ENCODE results near the gene UVRAG. TPM values are rescaled to one million over a fixed set of nuclear protein-coding genes. Genes with fewer than 3 reads are reported as not detected.

The UVRAG gene
- total RNA-seq, 1 experiment from 2014 or later, result 52.7 TPM

DNA sequence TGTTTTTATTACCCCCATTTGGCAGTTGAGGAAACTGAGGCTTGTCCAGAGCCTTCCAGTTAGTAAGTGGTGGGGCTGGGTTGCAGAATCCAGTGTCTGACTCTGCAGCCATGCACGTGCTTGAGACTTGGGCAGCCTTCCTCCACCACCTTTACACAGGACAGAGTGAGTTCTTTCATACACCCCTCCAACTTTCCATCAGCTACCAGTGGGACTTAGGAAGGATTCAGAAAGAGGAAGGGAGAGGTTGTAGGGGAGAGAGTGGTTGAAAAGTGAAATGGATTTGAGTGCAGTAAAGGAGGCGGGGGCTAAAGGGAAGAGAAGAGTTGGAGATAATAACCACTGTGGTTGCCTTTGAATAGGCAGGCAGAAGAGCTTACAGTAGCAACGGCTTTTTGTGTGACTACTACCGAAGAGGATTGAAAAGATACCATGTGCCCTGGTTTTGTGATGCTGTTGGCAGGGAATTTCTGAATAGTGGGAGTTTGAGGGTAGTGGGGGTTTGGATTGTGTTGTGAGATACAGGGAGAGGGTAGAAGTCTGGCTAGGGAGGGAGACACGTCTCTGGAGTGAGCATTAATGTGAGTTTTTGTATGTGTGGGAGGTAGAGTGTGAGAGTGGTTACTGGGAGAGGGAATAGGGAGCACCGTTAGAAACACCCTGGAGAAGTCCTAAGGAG is 1.7 kb downstream of the UVRAG start:
- Histone ChIP-seq H3K4me2 (ENCODE audit: low read depth, low read length, poor library complexity, severe bottlenecking) (peak overlapping the region; percentile 80), H3K27me3 (ENCODE audit: low read length) (no peaks in the 10 kb centered on the region), H4K20me1 (ENCODE audit: insufficient read depth, low read depth, low read length) (no peaks in the 10 kb centered on the region), H2AFZ (ENCODE audit: low read length) (no peak overlapping the region), H3K4me3 (ENCODE audit: low read length) (peak overlapping the region; percentile 87), H3K9ac (ENCODE audit: low read length) (peak overlapping the region; percentile 94), H3K79me2 (ENCODE audit: low read length) (peaks cover 65% of the 10 kb centered on the region), H3K36me3 (ENCODE audit: insufficient read depth, low read length) (no peaks in the 10 kb centered on the region), H3K9me2 (replicated peaks; ENCODE audit: insufficient read depth, low read length) (no peaks in the 10 kb centered on the region), H3K9me3 (ENCODE audit: low read length) (no peaks in the 10 kb centered on the region), H3K4me1 (ENCODE audit: low read length) (peaks cover 49% of the 10 kb centered on the region), H3K27ac (ENCODE audit: low read length) (peak overlapping the region; percentile 82)
- DNase-seq, result peak; percentile 72

DNA sequence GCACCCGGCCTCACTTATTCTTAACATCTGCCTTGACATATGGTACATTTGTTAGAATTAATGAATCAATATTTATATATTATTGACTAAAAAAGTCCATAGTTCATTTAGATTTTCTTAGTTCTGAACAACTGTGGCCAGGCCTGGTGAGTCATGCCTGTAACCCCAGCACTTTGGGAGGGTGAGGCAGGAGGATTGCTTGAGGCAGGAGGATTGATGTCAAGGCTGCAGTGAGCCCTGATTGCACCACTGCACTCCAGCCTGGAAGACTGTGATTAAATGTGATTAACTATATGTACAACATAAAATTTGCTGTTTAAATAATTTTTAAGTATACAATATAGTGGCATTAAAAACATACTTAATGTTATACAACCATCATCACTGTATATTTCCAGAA is 5.6 kb downstream of the UVRAG start:
- Histone ChIP-seq H3K36me3 (ENCODE audit: insufficient read depth, low read length) (peaks cover 12% of the 10 kb centered on the region; the same call in 1 of the 2 replicates), H3K27ac (ENCODE audit: low read length) (peak overlapping the region; percentile 41), H3K4me3 (ENCODE audit: low read length) (no peak overlapping the region), H3K27me3 (ENCODE audit: low read length) (no peaks in the 10 kb centered on the region), H3K4me1 (ENCODE audit: low read length) (peaks cover 73% of the 10 kb centered on the region), H3K9me3 (ENCODE audit: low read length) (no peaks in the 10 kb centered on the region), H3K9me2 (replicated peaks; ENCODE audit: insufficient read depth, low read length) (no peaks in the 10 kb centered on the region), H4K20me1 (ENCODE audit: insufficient read depth, low read depth, low read length) (no peaks in the 10 kb centered on the region), H2AFZ (ENCODE audit: low read length) (no peak overlapping the region), H3K9ac (ENCODE audit: low read length) (no peak overlapping the region), H3K79me2 (ENCODE audit: low read length) (peaks cover 96% of the 10 kb centered on the region), H3K4me2 (ENCODE audit: low read depth, low read length, poor library complexity, severe bottlenecking) (no peak overlapping the region)
- no peak for DNase-seq

DNA sequence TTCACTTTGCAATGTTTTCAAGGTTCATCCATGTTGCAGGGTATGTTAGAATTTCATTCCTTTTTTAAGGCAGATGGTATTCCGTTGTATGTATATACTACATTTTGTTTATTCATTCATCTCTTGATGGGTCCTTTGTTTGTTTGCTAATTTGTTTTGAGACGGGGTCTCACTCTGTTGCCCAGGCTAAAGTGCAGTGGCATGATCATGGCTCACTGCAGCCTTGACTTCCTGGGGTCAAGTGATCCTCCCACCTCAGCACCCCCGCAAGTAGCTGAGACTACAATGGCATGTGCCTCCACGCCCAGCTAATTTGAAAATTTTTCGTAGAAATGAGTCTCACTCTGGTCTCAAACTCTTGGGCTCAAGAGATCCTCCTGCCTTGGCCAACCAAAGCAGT is 6.2 kb downstream of the UVRAG start:
- Histone ChIP-seq H3K27ac (ENCODE audit: low read length) (peak overlapping the region; percentile 41), H4K20me1 (ENCODE audit: insufficient read depth, low read depth, low read length) (no peaks in the 10 kb centered on the region), H3K36me3 (ENCODE audit: insufficient read depth, low read length) (peaks cover 12% of the 10 kb centered on the region; the same call in 1 of the 2 replicates), H3K4me3 (ENCODE audit: low read length) (no peak overlapping the region), H3K4me1 (ENCODE audit: low read length) (peaks cover 76% of the 10 kb centered on the region), H2AFZ (ENCODE audit: low read length) (no peak overlapping the region), H3K27me3 (ENCODE audit: low read length) (no peaks in the 10 kb centered on the region), H3K9me2 (replicated peaks; ENCODE audit: insufficient read depth, low read length) (no peaks in the 10 kb centered on the region), H3K9ac (ENCODE audit: low read length) (no peak overlapping the region), H3K79me2 (ENCODE audit: low read length) (peaks cover 96% of the 10 kb centered on the region), H3K4me2 (ENCODE audit: low read depth, low read length, poor library complexity, severe bottlenecking) (no peak overlapping the region), H3K9me3 (ENCODE audit: low read length) (no peaks in the 10 kb centered on the region)
- DNase-seq, result no peak

DNA sequence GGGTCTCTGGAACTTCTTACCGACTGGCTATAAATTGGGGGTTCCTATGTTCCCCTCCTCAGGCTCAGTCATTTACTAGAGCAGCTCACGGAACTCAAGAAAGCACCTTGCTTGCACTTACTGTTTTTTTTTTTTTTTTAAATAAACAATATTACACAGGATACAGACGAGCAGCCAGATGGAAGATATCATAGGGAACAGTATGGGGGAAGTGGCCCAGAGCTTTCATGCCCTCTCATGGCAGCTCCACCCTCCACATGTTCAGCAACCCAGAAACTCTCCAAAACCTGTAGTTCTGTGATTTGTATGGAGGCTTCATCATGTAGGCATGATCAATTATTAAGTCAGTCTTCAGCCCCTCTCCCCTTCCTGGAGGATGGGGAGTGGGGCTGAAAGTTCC is 7.5 kb downstream of the UVRAG start:
- no peaks in the 10 kb centered on the region for H3K9me2 ChIP-seq (replicated peaks; ENCODE audit: insufficient read depth, low read length)
- no peak overlapping the region for H3K9ac ChIP-seq (ENCODE audit: low read length)
- no peak overlapping the region for H2AFZ ChIP-seq (ENCODE audit: low read length)
- H3K4me1 ChIP-seq (ENCODE audit: low read length), result peaks cover 76% of the 10 kb centered on the region
- no peaks in the 10 kb centered on the region for H3K27me3 ChIP-seq (ENCODE audit: low read length)
- no peaks in the 10 kb centered on the region for H4K20me1 ChIP-seq (ENCODE audit: insufficient read depth, low read depth, low read length)
- no peak overlapping the region for H3K4me2 ChIP-seq (ENCODE audit: low read depth, low read length, poor library complexity, severe bottlenecking)
- H3K79me2 ChIP-seq (ENCODE audit: low read length), result peaks cover 96% of the 10 kb centered on the region
- no peak for DNase-seq
- H3K36me3 ChIP-seq (ENCODE audit: insufficient read depth, low read length), result peaks cover 17% of the 10 kb centered on the region; the same call in 1 of the 2 replicates
- no peaks in the 10 kb centered on the region for H3K9me3 ChIP-seq (ENCODE audit: low read length)
- H3K27ac ChIP-seq (ENCODE audit: low read length), result peak overlapping the region; percentile 100
- H3K4me3 ChIP-seq (ENCODE audit: low read length), result no peak overlapping the region

DNA sequence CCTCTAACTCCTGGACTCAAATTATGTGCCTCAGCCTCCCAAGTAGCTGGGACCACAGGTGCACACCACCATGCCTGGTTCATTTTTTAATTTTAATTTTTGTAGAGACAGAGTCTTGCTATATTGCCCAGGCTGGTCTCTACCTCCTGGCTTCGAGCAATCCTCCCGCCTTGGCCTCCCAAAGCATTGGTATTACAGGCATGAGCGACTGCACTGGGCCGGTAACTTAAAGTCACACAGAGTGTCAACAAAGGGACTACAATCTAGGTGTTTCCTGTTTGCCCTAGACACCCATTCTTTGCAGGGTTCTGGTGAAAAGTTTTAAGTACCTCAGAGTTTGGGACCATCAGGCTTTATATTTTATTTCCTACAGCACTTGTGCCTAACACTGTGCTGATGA is 8.4 kb downstream of the UVRAG start:
- peak; percentile 58 for DNase-seq
- peak overlapping the region; percentile 58 for H3K4me3 ChIP-seq (ENCODE audit: low read length)
- H3K36me3 ChIP-seq (ENCODE audit: insufficient read depth, low read length), result peaks cover 17% of the 10 kb centered on the region; the same call in 1 of the 2 replicates

DNA sequence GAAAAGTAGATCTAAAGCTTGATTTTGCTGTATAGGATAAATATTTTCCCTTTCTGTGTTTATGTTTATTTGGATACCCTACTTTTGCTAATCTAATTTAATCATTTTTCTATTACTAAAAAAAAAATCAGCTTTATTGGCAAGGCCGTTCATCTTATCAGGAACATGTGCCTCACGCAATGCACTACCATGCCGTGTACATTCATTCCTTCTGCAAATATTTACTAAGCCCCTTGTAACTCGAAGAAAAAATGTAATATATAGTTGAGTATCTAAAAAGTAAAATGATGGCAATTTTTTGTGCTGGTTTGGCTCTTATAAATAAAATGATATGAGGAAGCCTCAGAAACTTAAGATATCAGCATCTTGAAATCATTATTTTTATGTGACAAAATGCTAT is 8.9 kb downstream of the UVRAG start:
- Histone ChIP-seq H3K27ac (ENCODE audit: low read length) (peak overlapping the region; percentile 100), H3K4me2 (ENCODE audit: low read depth, low read length, poor library complexity, severe bottlenecking) (peak overlapping the region; percentile 98), H3K4me3 (ENCODE audit: low read length) (peak overlapping the region; percentile 58), H3K9ac (ENCODE audit: low read length) (peak overlapping the region; percentile 61), H2AFZ (ENCODE audit: low read length) (no peak overlapping the region), H3K36me3 (ENCODE audit: insufficient read depth, low read length) (peaks cover 17% of the 10 kb centered on the region; the same call in 1 of the 2 replicates), H3K27me3 (ENCODE audit: low read length) (no peaks in the 10 kb centered on the region), H4K20me1 (ENCODE audit: insufficient read depth, low read depth, low read length) (peaks cover 1% of the 10 kb centered on the region; the same call in 1 of the 2 replicates), H3K79me2 (ENCODE audit: low read length) (peaks cover 94% of the 10 kb centered on the region), H3K4me1 (ENCODE audit: low read length) (peaks cover 62% of the 10 kb centered on the region), H3K9me2 (replicated peaks; ENCODE audit: insufficient read depth, low read length) (no peaks in the 10 kb centered on the region), H3K9me3 (ENCODE audit: low read length) (no peaks in the 10 kb centered on the region)
- peak; percentile 60 for DNase-seq

More for the DNA sequence above, 8.4 kb downstream of the UVRAG start:
- Histone ChIP-seq H4K20me1 (ENCODE audit: insufficient read depth, low read depth, low read length) (no peaks in the 10 kb centered on the region), H3K27me3 (ENCODE audit: low read length) (no peaks in the 10 kb centered on the region), H3K9me3 (ENCODE audit: low read length) (no peaks in the 10 kb centered on the region), H3K79me2 (ENCODE audit: low read length) (peaks cover 96% of the 10 kb centered on the region), H3K9me2 (replicated peaks; ENCODE audit: insufficient read depth, low read length) (no peaks in the 10 kb centered on the region), H3K27ac (ENCODE audit: low read length) (peak overlapping the region; percentile 100), H2AFZ (ENCODE audit: low read length) (no peak overlapping the region), H3K4me2 (ENCODE audit: low read depth, low read length, poor library complexity, severe bottlenecking) (peak overlapping the region; percentile 98), H3K9ac (ENCODE audit: low read length) (peak overlapping the region; percentile 61), H3K4me1 (ENCODE audit: low read length) (peaks cover 67% of the 10 kb centered on the region)

DNA sequence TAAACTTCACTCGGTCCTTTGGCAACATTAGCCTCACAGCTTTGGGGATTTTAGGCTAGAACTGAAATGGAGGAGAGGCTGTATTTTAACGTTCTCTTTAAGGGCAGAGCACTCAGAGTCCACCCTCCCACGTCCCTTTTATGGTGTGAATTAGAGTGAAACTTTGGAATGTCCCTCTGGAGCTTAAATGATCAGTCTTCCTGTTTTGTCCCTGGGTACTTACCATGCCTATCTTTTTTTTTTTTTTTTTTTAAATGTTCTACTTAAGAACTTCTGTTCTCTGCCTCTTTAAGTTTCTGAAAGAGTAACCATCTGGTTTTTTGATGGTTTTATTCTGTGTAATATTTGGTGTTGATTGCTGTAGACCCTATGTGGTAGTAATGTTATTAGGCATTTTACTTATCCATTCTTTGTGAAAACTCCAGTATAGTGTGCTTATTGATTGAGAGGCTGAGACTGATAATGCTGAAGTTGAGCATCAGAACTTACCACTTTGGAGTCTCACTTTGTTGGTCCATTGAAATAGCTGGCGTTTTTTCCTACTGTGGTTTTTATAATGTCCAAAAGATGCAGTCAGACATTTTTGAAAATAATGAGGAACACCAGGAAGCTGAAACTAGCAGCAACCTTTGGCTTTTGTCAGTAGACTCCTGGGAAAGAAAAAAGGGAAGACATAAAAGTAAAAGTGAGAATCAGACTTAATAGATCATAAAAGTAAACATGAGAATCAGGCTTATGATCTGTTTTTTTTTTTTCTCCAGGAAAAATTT is 11.6 kb downstream of the UVRAG start:
- Histone ChIP-seq H3K27me3 (ENCODE audit: low read length) (no peaks in the 10 kb centered on the region), H3K4me1 (ENCODE audit: low read length) (peaks cover 52% of the 10 kb centered on the region), H3K27ac (ENCODE audit: low read length) (peak overlapping the region; percentile 60), H3K4me3 (ENCODE audit: low read length) (no peak overlapping the region), H3K4me2 (ENCODE audit: low read depth, low read length, poor library complexity, severe bottlenecking) (no peak overlapping the region), H2AFZ (ENCODE audit: low read length) (no peak overlapping the region), H3K9me2 (replicated peaks; ENCODE audit: insufficient read depth, low read length) (no peaks in the 10 kb centered on the region), H4K20me1 (ENCODE audit: insufficient read depth, low read depth, low read length) (peaks cover 8% of the 10 kb centered on the region), H3K79me2 (ENCODE audit: low read length) (peaks cover 94% of the 10 kb centered on the region), H3K9ac (ENCODE audit: low read length) (no peak overlapping the region), H3K9me3 (ENCODE audit: low read length) (no peaks in the 10 kb centered on the region), H3K36me3 (ENCODE audit: insufficient read depth, low read length) (peaks cover 35% of the 10 kb centered on the region; the same call in 1 of the 2 replicates)
- no peak for DNase-seq

DNA sequence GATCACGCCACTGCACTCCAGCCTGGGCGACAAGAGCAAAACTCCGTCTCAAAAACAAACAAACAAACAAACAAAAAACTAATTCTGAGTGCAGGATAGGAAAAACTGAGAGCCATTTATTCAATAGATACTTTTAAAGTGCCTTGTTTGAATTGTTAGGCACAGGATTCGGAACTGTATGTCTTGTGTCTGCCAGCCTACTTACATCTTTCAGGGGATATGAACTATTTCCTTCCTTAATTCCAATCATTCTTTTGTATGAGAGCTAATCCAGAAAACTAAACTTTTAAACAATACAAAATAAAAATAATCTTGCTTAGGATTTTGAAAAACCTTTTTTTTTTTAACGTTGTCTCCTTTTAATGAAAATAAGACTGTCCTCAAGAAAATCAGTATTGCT is 12.6 kb downstream of the UVRAG start:
- peaks cover 8% of the 10 kb centered on the region for H4K20me1 ChIP-seq (ENCODE audit: insufficient read depth, low read depth, low read length)
- H2AFZ ChIP-seq (ENCODE audit: low read length), result no peak overlapping the region
- no peaks in the 10 kb centered on the region for H3K27me3 ChIP-seq (ENCODE audit: low read length)
- no peak for DNase-seq
- H3K36me3 ChIP-seq (ENCODE audit: insufficient read depth, low read length), result peaks cover 29% of the 10 kb centered on the region; the same call in 1 of the 2 replicates
- H3K79me2 ChIP-seq (ENCODE audit: low read length), result peaks cover 94% of the 10 kb centered on the region
- no peaks in the 10 kb centered on the region for H3K9me3 ChIP-seq (ENCODE audit: low read length)
- no peaks in the 10 kb centered on the region for H3K9me2 ChIP-seq (replicated peaks; ENCODE audit: insufficient read depth, low read length)
- H3K27ac ChIP-seq (ENCODE audit: low read length), result 0 out of 2 replicates have a peak overlapping the region, but pooled peaks have one; percentile 20
- H3K4me3 ChIP-seq (ENCODE audit: low read length), result no peak overlapping the region
- no peak overlapping the region for H3K9ac ChIP-seq (ENCODE audit: low read length)
- peaks cover 49% of the 10 kb centered on the region for H3K4me1 ChIP-seq (ENCODE audit: low read length)
- no peak overlapping the region for H3K4me2 ChIP-seq (ENCODE audit: low read depth, low read length, poor library complexity, severe bottlenecking)
